ENCODE measurements around the gene ELOVL4. TPM values are rescaled to one million over a fixed set of nuclear protein-coding genes. Genes with fewer than 3 reads are reported as not detected.

Gene ELOVL4
- total RNA-seq, 2 donors from 2014 or later: 0.74 to 3.9 TPM

DNA sequence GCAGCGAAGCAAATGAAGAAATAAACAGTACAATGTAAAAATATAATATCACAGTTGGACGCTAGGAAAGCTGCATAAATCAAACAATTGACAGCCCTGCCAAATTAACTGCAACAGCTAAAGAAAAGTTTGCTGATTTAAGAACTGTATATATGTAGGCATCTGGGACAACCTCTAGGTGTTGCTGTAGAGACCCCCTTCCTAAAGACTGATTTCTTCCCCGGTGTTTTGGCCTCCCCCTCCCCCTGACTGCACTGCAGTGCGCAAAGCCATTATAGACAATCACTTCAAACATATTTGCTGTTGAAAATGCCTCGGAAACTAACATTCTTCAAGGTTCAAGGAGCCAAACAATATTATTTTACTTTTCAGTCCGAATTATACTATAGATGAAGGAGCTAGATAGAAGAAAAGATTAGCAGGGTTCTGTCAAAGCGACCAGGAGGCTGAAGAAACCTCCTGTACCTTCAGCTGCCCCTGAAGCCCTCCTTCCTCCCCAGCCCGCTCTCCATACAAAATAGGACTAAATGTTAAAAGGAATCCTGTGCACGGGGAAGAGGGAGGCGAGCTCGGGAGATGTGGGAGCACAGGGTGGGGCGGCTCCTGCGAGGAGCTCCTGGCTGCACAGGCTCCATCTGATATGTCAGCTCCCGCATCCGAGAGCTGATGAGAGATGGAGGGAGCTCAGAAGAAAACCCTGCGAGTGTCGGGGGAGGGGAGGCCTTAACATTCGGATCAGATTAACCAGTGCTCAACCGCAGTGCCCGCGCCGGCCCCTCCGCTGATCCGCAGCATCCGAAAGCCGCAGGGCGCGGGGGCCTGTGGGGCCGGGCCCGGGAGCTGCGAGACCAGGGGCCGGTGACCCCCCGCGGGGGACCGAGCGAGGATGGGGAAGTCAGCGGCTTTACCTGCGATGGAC is 822 bp downstream of the ELOVL4 start:
- peak overlapping the region in 1 of 2 donors; percentile 62 for H3K27ac Mint-ChIP-seq
- H3K27me3 Mint-ChIP-seq: peaks cover 33 to 36% of the 10 kb centered on the region in 2 donors
- ATAC-seq: peak; percentile 37 to 47

DNA sequence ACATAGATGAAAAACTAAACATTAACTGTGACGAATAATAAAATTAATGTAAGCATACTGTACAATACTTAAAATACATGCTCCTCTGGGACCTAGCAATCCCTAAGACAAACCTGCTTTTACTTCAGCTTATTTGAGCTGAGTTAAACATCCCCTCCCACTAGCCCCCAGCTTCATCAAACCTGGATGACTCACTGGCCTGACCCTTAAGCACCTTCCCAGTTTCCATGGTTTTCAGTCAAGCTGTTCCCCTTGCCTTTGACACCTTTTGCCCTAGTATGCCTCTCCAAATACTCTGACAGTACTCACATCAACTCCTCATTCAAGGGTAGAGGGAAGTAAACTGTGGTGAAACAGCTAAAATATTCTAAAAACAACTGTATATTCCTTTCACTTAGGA is 4.2 kb downstream of the ELOVL4 start:
- H3K27me3 Mint-ChIP-seq: peaks cover 31 to 34% of the 10 kb centered on the region in 2 donors
- H3K4me3 Mint-ChIP-seq: no peak overlapping the region
- H3K9me3 Mint-ChIP-seq: no peaks in the 10 kb centered on the region
- peaks cover 12 to 13% of the 10 kb centered on the region in 2 donors for H3K4me1 Mint-ChIP-seq (ENCODE audit: low read depth in 2 of 2)
- no peak overlapping the region for H3K27ac Mint-ChIP-seq
- no peak for DNase-seq (ENCODE audit: low spot score)
- no peaks in the 10 kb centered on the region for H3K36me3 Mint-ChIP-seq
- no peak for ATAC-seq

More for the DNA sequence above, 822 bp downstream of the ELOVL4 start:
- Mint-ChIP-seq H3K36me3 (no peaks in the 10 kb centered on the region), H3K4me1 (ENCODE audit: low read depth in 2 of 2) (peaks cover 15 to 16% of the 10 kb centered on the region in 2 donors), H3K4me3 (peak overlapping the region; percentile 83), H3K9me3 (no peaks in the 10 kb centered on the region)
- DNase-seq (ENCODE audit: low spot score): no peak

DNA sequence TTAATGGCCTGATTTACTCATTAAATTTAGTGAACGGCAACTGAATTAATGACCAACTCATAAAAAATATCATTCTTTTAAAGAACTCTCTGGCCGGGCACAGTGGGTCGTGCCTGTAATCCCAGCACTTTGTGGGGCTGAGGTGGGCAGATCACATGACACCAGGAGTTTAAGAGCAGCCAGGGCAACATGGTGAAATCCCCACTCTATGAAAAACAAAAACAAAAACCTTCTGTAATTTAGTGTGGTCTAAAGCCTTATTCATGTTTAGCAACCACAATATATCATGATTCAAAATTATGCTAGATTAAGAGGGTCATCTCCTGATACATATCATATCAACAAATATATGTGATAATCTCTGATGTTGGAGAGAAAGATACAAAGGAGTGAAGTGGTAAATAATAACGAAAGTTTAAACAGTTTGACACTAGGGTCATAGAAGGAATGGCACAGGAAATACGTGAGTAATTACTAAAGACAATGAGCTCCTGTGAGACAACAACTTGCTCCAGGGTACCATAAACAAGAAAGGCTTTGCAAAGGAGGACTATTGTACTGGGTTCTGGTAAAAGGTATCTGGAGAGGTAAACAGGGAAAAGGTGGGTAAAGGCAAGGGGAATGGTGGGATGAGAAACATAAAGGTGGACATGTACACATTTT is 5.7 kb downstream of the ELOVL4 start:
- Mint-ChIP-seq H3K9me3 (no peaks in the 10 kb centered on the region), H3K4me1 (ENCODE audit: low read depth in 2 of 2) (peaks cover 7 to 10% of the 10 kb centered on the region in 2 donors), H3K36me3 (no peaks in the 10 kb centered on the region), H3K27ac (peak overlapping the region in 1 of 2 donors; percentile 45), H3K4me3 (peak overlapping the region; percentile 70), H3K27me3 (peaks cover 30 to 32% of the 10 kb centered on the region in 2 donors)
- DNase-seq (ENCODE audit: low spot score): no peak
- ATAC-seq: peak in 1 of 2 donors; percentile 90

DNA sequence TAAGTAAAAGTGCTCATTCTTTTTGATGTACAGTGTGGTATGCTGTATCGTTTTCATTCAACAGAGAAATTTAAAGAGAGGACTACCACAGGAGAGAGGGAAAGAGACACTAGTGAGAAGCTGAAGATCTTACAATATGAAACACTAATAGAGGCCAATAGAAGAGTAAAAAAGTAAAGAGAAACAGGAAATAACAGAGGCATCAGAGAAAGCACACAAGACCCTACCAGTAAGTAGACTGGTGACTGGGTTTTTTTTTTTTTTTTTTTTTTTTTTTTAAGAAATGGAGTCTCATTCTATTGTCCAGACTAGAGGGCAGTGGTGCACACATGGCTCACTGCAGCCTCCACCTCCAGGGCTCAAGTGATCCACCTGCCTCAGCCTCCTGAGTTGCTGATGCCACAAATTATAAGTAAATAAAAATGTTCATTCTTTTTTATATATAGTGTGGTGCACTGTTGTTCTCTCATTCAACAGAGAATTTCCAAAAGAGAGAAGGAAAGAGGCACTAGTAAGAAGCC is 18.8 kb downstream of the ELOVL4 start:
- H3K9me3 Mint-ChIP-seq: no peaks in the 10 kb centered on the region
- peaks cover 0 to 9% of the 10 kb centered on the region in 2 donors for H3K4me1 Mint-ChIP-seq (ENCODE audit: low read depth in 2 of 2)
- H3K27me3 Mint-ChIP-seq: peaks cover 20 to 21% of the 10 kb centered on the region in 2 donors
- no peak overlapping the region for H3K4me3 Mint-ChIP-seq
- DNase-seq (ENCODE audit: low spot score) (no peak), ATAC-seq (no peak)
- H3K27ac Mint-ChIP-seq: no peak overlapping the region
- no peaks in the 10 kb centered on the region for H3K36me3 Mint-ChIP-seq

DNA sequence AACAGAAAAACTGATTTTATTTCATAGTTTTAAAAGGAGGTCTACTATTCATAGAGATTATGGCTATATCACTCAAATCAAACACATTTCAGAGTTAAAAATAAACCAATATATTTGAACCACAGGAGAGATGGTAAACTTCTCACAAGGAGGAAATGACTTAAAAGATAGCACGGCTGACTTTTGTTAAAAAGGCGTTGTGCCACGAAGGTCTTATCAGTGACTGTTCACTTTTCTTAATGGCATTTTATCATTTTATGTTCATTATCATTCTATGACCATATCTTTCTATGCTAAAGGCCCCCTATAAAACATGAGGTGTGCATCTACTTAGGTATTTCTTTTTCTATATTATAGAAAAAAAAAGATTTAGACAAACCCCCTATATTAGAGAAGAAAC is 19.6 kb downstream of the ELOVL4 start:
- Mint-ChIP-seq H3K36me3 (no peaks in the 10 kb centered on the region), H3K9me3 (no peaks in the 10 kb centered on the region), H3K27ac (no peak overlapping the region), H3K4me1 (ENCODE audit: low read depth in 2 of 2) (peaks cover 0 to 9% of the 10 kb centered on the region in 2 donors), H3K27me3 (peaks cover 12 to 20% of the 10 kb centered on the region in 2 donors), H3K4me3 (no peak overlapping the region)
- DNase-seq (ENCODE audit: low spot score): no peak
- no peak for ATAC-seq

DNA sequence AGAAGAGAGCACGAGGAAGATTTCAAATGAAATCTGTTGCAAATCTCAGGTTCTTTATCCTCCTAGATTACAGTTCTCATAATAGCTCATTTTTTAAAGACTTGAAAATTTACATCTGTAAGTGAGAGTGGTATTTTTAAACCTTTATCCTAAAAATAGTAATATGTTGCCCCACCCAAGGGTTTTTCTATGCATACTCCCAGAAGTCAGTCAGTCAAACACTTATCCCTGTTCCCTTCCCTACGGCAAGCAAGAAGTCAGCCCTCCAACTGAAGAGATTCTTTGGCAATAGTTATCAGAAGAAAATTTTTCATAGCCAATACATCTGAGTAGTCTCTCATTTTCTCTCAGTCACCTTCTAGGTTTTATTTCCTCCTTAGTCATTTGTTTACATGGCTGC is 24.1 kb downstream of the ELOVL4 start:
- no peak for ATAC-seq
- H3K27ac Mint-ChIP-seq: no peak overlapping the region
- H3K27me3 Mint-ChIP-seq: peaks cover 3 to 13% of the 10 kb centered on the region in 2 donors
- H3K36me3 Mint-ChIP-seq: no peaks in the 10 kb centered on the region
- no peak overlapping the region for H3K4me3 Mint-ChIP-seq
- H3K9me3 Mint-ChIP-seq: no peaks in the 10 kb centered on the region
- DNase-seq (ENCODE audit: low spot score): no peak
- H3K4me1 Mint-ChIP-seq (ENCODE audit: low read depth in 2 of 2): peaks cover 0 to 6% of the 10 kb centered on the region in 2 donors

DNA sequence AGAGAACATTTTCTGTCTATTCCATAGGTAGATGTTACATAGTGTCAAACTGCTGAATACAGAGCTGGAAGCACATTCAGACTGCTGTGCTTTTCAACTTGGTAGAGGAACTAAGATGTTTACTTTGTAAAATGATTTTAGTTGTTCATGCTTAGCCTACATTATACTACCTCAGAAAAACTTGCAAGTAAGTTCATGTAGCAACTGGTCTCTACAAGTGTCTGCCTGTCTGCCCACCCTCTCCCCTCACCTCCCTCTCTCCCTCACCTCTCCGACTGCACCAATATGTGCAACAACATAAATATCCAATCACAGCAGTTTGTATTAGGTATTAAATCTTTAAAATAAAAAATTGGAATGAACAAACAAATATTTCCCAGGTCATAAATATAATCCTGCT is 25.3 kb downstream of the ELOVL4 start:
- no peaks in the 10 kb centered on the region for H3K9me3 Mint-ChIP-seq

DNA sequence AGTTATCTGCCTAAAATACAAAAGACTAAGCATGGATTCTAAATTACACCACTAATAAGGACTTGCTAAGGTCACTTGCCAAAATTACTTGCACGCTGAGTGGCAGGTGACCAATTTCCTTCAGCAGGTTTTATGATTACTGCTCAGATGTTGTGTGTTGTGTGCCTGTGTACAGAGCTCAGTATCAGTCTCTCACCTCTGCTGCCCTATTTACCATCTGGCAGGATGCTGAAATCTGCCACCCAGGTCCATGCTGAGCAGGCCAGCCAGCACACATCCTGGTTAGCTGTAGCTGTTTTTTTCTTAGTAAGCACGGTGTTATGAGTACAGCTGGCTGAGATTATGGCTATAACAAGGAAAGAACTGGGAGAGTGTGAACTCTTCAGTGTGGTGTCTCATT is 34.0 kb downstream of the ELOVL4 start:
- H3K27ac Mint-ChIP-seq: no peak overlapping the region
- peaks cover 4 to 5% of the 10 kb centered on the region in 2 donors for H3K4me1 Mint-ChIP-seq (ENCODE audit: low read depth in 2 of 2)
- no peak overlapping the region for H3K4me3 Mint-ChIP-seq
- ATAC-seq (peak; percentile 61 to 83), DNase-seq (ENCODE audit: low spot score) (no peak)
- H3K36me3 Mint-ChIP-seq: no peaks in the 10 kb centered on the region
- H3K27me3 Mint-ChIP-seq: peaks cover 6 to 11% of the 10 kb centered on the region in 2 donors
- H3K9me3 Mint-ChIP-seq: no peaks in the 10 kb centered on the region

More for the DNA sequence above, 25.3 kb downstream of the ELOVL4 start:
- Mint-ChIP-seq H3K36me3 (no peaks in the 10 kb centered on the region), H3K4me3 (no peak overlapping the region), H3K27me3 (peaks cover 0 to 7% of the 10 kb centered on the region in 2 donors), H3K4me1 (ENCODE audit: low read depth in 2 of 2) (no peaks in the 10 kb centered on the region), H3K27ac (no peak overlapping the region)
- no peak for DNase-seq (ENCODE audit: low spot score)
- ATAC-seq: no peak

DNA sequence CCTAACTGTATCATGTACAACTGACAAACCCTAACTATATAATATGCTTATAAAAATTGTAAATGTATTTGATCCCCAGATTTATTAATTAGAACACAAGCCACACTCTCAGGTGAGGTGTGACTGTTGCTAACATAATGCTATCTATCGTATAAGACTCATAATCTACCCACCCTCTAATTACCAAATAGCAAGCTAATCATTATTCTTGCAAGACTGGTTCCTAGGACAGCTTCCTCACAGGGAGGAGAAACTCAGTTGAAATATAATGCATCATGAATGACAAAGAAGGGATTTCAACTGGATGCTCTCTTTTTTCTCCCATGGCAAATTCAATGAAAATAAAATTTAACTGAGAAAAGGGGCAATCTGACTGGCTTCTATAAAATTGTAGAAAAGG is 35.4 kb downstream of the ELOVL4 start:
- Mint-ChIP-seq H3K4me1 (ENCODE audit: low read depth in 2 of 2) (peaks cover 4 to 5% of the 10 kb centered on the region in 2 donors), H3K27me3 (peaks cover 9 to 12% of the 10 kb centered on the region in 2 donors), H3K27ac (no peak overlapping the region), H3K36me3 (no peaks in the 10 kb centered on the region), H3K4me3 (no peak overlapping the region), H3K9me3 (no peaks in the 10 kb centered on the region)
- no peak for DNase-seq (ENCODE audit: low spot score)
- ATAC-seq: no peak

DNA sequence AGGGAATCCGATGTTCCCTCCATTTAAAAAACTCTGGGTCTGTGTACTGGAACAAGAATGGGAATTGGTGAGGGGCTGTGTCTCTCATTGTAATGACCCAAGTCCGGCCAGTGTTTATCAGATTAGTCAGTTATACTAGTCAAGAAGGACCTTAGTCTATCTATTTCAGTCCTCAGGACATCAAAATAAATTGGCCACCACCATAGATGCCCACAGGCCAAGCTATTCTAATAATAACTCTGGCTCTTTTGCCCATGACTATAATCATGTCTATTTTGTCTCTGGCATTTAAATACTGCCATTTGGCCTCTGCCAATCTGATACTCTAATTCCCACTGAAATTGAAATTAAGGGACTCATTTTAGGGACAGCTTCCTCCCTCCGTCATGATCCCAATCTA is 37.8 kb downstream of the ELOVL4 start:
- DNase-seq (ENCODE audit: low spot score) (no peak), ATAC-seq (no peak)
- Mint-ChIP-seq H3K27me3 (peaks cover 14% of the 10 kb centered on the region in 2 donors), H3K27ac (no peak overlapping the region), H3K36me3 (no peaks in the 10 kb centered on the region), H3K4me3 (no peak overlapping the region), H3K9me3 (no peaks in the 10 kb centered on the region), H3K4me1 (ENCODE audit: low read depth in 2 of 2) (peaks cover 4 to 5% of the 10 kb centered on the region in 2 donors)

DNA sequence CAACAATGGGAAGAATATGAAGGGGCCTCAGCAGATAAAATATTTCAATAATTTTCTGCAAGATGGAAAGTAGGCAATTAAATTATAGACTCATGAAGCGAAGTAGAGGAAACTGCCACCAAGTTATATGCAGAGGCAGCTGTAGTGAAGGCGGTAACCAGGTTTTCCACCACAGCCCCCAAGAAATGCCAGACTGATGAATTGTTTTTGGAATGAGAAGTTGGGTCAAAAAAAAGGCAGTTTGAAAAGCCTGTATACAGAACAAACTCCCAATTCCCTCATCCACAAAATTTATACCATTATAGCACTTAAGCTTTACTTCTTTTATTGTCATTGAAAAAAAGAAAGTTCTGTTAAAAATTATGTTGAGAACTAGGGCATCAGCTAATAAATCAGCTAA is 45.3 kb downstream of the ELOVL4 start:
- Mint-ChIP-seq H3K9me3 (no peaks in the 10 kb centered on the region), H3K27me3 (peaks cover 3 to 12% of the 10 kb centered on the region in 2 donors), H3K27ac (no peak overlapping the region), H3K36me3 (no peaks in the 10 kb centered on the region), H3K4me3 (no peak overlapping the region), H3K4me1 (ENCODE audit: low read depth in 2 of 2) (no peaks in the 10 kb centered on the region)
- no peak for ATAC-seq
- DNase-seq (ENCODE audit: low spot score): no peak

DNA sequence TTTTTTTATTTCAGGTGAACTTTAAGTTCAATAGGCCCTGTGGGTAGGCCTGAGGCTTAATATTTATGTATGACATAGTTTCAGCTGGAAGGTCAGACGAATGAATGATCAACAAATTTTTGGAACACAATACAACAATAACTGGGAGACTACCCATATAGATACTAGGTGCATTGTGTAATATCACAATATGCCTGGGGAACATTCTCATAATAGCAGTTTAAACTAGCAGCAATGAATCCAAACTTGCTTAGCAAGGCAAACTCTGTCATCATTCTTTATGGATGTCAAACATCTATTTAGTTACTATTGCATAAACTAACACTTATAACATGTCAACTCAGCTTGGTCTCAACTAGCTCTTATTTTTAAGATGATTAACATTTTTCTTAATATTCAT is 49.3 kb downstream of the ELOVL4 start:
- H3K27ac Mint-ChIP-seq: no peak overlapping the region

DNA sequence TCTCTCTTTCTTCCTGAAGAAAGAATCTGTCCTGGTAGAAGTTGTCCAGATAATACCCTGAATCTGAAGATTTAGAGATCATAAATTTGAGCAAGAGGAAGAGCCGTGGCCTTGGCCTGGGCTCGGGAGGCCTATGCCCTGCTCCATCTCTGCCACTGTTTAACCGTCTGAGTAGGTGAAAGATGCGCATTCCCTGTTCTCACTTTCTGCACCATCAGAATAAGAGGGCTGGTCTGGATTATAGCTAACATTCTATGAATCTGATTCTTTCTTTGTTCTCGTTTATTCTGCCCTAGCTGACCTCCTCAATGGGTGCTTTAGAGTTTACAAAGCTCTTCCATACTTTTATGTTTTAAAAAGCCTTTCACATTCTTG is 51.3 kb downstream of the ELOVL4 start:
- H3K27ac Mint-ChIP-seq: no peak overlapping the region
- DNase-seq (ENCODE audit: low spot score) (no peak), ATAC-seq (no peak)
- H3K4me3 Mint-ChIP-seq: no peak overlapping the region
- H3K36me3 Mint-ChIP-seq: no peaks in the 10 kb centered on the region
- peaks cover 3 to 13% of the 10 kb centered on the region in 2 donors for H3K27me3 Mint-ChIP-seq
- H3K4me1 Mint-ChIP-seq (ENCODE audit: low read depth in 2 of 2): no peaks in the 10 kb centered on the region
- H3K9me3 Mint-ChIP-seq: no peaks in the 10 kb centered on the region

More for the DNA sequence above, 49.3 kb downstream of the ELOVL4 start:
- Mint-ChIP-seq H3K4me3 (no peak overlapping the region), H3K4me1 (ENCODE audit: low read depth in 2 of 2) (no peaks in the 10 kb centered on the region), H3K36me3 (no peaks in the 10 kb centered on the region), H3K9me3 (no peaks in the 10 kb centered on the region), H3K27me3 (peaks cover 3 to 10% of the 10 kb centered on the region in 2 donors)
- DNase-seq (ENCODE audit: low spot score) (no peak), ATAC-seq (no peak)

Measured in natural killer cell treated with Interleukin-12 subunit alpha and Interleukin-12 subunit beta and Interleukin-15 and Interleukin-18, amount 100 ng/mL, for 72 hours (primary cell).